CD4-positive, alpha-beta T cell treated with Interleukin-4 for 4 hours (primary cell): ENCODE results near the gene GSTO2.
A peak's percentile ranks its signal among the peaks of the same experiment; 100 is the strongest.

Experiments used
- DNase-seq: peaks from one replicate; pipeline ENCODE4 v3.0.0-alpha.2; 2020

GSTO2 gene

DNA sequence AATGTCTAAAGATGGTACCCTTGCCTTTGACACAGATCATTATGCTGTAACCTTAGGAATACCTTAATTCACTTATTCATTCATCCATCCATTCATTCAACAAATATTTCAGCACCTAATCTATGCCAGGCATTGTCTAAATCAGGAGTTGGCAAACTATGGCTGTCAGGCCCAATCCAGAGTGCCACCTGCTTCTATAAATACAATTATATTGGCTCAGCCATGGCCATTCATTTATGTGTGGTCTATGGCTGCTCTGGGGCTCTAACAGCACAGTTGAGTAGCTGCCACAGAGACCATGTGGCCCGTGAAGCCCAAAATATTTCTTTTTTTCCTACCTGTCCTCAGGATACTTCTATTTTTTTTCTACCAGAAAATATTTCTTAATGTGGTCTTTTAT, 75.2 kb downstream of the GSTO2 start:
- DNase-seq: no peak

- DNase-seq: no peak
Measured at GRCh38 chr10:104345515-104345914, 76.5 kb downstream of the GSTO2 start.

- no peak for DNase-seq
Measured at GRCh38 chr10:104345941-104346340, 77.0 kb downstream of the GSTO2 start.

- no peak for DNase-seq
Measured at GRCh38 chr10:104347295-104348045, 78.5 kb downstream of the GSTO2 start.

DNA sequence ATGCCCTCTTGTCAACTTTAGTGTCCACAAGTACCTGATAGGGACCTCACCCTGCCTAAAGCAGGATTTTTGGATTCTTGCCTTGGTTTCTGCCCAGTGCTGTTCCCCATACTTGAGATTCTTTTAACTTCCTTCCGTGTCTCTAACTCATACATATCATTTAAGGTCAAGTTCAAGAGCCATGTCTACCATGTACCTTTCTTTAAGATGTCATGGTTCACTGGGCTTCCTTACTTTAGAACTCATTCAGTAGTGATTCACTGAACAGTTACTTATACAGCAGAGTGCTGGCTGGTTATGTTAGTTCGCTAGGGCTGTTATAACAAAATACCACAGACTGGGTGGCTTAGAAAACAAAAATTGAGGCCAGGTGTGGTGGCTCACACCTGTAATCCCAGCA, 79.6 kb downstream of the GSTO2 start:
- no peak for DNase-seq

- DNase-seq: no peak
Measured at GRCh38 chr10:104349623-104350126, 80.7 kb downstream of the GSTO2 start.

DNA sequence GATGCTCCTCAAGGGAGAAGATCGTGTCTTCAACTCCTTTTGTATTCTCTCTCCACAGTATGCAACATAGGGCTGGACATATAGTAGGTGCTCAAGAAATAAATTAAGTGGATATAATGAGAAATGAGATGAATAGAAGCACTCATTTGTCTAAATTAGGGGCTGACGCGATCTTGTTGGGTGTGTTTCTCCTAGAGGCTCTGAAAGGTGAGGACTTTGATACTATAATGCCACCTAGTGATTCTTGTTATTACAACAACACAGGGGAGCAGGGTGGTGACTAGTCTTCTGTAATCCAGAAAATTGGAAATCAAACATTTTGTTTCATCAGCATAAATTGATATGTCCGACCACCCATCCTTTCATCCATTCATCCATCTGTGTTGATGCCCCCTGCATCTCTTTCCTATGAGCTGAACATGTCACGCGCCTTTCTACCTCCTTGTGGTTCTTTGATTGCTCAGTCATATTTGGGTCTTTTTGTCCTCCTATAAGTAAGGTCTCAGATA, 81.2 kb downstream of the GSTO2 start:
- peak; percentile 73 for DNase-seq

DNA sequence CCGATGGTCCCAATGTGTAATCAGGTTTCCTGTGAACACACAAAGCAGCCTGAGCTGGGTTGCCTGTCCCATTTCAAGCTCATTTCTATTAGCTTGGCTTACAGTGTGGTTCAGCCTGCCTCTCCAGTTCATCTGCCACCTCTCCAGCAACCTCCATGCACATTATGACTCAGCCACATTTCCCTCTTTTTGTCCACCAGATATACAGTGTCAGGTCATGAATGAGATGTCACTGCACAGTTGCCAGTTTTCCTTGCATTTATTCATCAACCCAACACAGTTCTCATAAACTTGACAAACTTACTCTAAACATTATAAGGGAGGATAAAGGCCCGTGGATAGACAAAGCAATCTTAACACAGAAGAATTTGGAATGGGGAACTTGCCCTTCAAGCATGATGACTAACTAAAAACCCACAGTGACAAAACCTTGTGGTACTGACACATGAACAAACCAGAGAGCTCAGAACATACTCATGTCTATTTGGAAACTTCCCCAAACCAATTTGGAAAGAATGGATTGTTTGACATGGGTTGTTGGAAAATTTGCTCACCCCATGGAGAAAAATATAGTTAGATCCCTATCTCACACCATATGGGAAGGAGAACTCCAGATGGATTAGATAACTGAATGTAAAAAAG, 82.2 kb downstream of the GSTO2 start:
- peak; percentile 39 for DNase-seq

GRCh38 chr10:104351919-104352318, 82.9 kb downstream of the GSTO2 start:
- no peak for DNase-seq

GRCh38 chr10:104353325-104354048, 84.5 kb downstream of the GSTO2 start, which contains the start of gene CFAP58:
CFAP58 (plus strand) TSS chr10:104353833; CDS start chr10:104353898, 65 bp downstream.
- peak; percentile 93 for DNase-seq
